ENCODE measurements around the gene TMPRSS9.

GRCh38 chr19:2352121-2352520 is 7.9 kb upstream of the TMPRSS9 start:
- TF ChIP-seq CTCF (IDR thresholded peaks at IDR 0.05) (no peak), POLR2AphosphoS5 (IDR thresholded peaks at IDR 0.05) (no peak), EP300 (IDR thresholded peaks at IDR 0.05) (no peak)
